Measurements from ENCODE around the gene CALM3.

DNA sequence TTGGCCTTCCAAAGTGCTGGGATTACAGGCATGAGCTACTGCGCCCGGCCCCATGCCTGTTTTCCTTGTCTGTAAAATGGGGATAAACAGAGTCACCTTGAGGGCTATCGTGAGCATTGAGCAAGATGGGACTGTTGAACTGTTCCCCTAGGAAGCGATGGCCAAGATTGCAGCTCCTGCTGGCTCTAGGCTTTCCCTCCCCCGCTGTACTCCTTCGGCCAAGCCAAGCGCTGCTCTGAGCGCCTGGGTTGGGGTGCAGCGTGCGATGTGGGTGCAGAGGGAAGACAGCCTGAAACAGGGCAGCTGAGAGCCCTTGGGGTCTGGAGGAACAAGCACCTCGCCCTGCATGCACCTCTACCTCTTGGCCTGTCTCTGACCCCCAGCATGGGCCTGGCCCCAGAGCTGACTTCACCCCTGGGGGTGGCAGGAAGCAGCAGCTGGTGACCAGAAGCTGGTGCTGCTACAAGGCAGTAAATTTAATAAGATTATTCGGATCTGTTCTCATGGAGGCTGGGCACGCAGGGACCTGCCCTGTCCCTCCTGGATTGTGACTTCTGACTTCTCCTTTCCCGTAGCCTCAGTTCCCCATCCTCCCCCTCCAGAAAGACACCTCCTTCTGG, 29.6 kb downstream of the CALM3 start:
- TF ChIP-seq, protein P1, sequence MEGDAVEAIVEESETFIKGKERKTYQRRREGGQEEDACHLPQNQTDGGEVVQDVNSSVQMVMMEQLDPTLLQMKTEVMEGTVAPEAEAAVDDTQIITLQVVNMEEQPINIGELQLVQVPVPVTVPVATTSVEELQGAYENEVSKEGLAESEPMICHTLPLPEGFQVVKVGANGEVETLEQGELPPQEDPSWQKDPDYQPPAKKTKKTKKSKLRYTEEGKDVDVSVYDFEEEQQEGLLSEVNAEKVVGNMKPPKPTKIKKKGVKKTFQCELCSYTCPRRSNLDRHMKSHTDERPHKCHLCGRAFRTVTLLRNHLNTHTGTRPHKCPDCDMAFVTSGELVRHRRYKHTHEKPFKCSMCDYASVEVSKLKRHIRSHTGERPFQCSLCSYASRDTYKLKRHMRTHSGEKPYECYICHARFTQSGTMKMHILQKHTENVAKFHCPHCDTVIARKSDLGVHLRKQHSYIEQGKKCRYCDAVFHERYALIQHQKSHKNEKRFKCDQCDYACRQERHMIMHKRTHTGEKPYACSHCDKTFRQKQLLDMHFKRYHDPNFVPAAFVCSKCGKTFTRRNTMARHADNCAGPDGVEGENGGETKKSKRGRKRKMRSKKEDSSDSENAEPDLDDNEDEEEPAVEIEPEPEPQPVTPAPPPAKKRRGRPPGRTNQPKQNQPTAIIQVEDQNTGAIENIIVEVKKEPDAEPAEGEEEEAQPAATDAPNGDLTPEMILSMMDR (IDR thresholded peaks at IDR 0.05), result no peak
- no peak for TF ChIP-seq POLR2A (IDR thresholded peaks at IDR 0.05)
- TF ChIP-seq EP300 (IDR thresholded peaks at IDR 0.05), result no peak
